Gastrocnemius medialis (tissue), 4 donors: ENCODE measurements around the gene SLC27A3. TPM values are rescaled to one million over a fixed set of nuclear protein-coding genes. Genes with fewer than 3 reads are reported as not detected.

Experiments used
- ATAC-seq, 2 donors: fragments of 150-250 bp; one replicate each; pipeline ENCODE4 v1.9.1; 2016
- DNase-seq, 2 donors: peaks; one replicate each; pipeline ENCODE4 v3.0.0-alpha.2; 2019
- H3K27ac ChIP-seq, 4 donors: fragments of 200-600 bp; sonication (generic); 1 replicate in 1 of 4; 2 replicates in 3 of 4; pipeline ENCODE4 v1.5.1; 2016 to 2018; ENCODE audit warnings: mild to moderate bottlenecking in 2 of 4, moderate library complexity in 1 of 4
- H3K27me3 ChIP-seq, 3 donors: fragments of 200-600 bp; sonication (generic) in 2 of 3; 1 replicate in 1 of 3; 2 replicates in 2 of 3; pipeline versions ENCODE4 v1.5.1 to v1.6.0; 2016 to 2019; ENCODE audit warnings: mild to moderate bottlenecking in 1 of 3, moderate library complexity in 1 of 3
- H3K36me3 ChIP-seq, 2 donors: fragments of 200-600 bp; sonication (generic) in 1 of 2; one replicate each; pipeline ENCODE4 v1.5.1; 2017 to 2018
- H3K4me1 ChIP-seq, 2 donors: fragments of 200-600 bp; sonication (generic) in 1 of 2; one replicate each; pipeline ENCODE4 v1.5.1; 2016 to 2017; ENCODE audit warnings: mild to moderate bottlenecking in 2 of 2
- H3K4me3 ChIP-seq, 4 donors: fragments of 200-600 bp; sonication (generic) in 3 of 4; 1 replicate in 1 of 4; 2 replicates in 3 of 4; pipeline ENCODE4 v1.5.1; 2016 to 2019; ENCODE audit warnings: mild to moderate bottlenecking in 2 of 4
- H3K9me3 ChIP-seq, 3 donors: fragments of 200-600 bp; sonication (generic) in 2 of 3; 1 replicate in 1 of 3; 2 replicates in 2 of 3; pipeline ENCODE4 v1.5.1; 2016 to 2019
- POLR2A ChIP-seq, 2 donors: fragments of 450-650 bp; IDR thresholded peaks; one replicate each; pipeline ENCODE4 v1.6.1; 2017; ENCODE audit warnings: antibody characterized with exemption in 2 of 2, mild to moderate bottlenecking in 2 of 2, moderate library complexity in 2 of 2
- in situ Hi-C, 4 donors: fragments of 200-750 bp; cut with MboI; loops; one replicate each; pipeline versions ENCODE4 v1.15.0 to v1.8.0; 2017; ENCODE audit warnings: low sequenced_read_pairs in 4 of 4
- intact Hi-C: fragments of 100-400 bp; cut with DNase I; formaldehyde crosslinking; loops from one replicate; pipeline ENCODE4 v1.15.1; 2023; ENCODE audit warnings: low total_unique reads
- total RNA-seq, 4 donors: library from RNA; depleted of rRNA; stranded (reverse); fragments of >200 nt; gene quantifications; one replicate each; pipeline versions ENCODE4 v1.1.0 to v1.2.3, GENCODE V29; 2016
- TF ChIP-seq, protein P1 (sequence below), 5 experiments: fragments of 450-650 bp in 3 of 5; fragments of 200-600 bp in 2 of 5; sonication (generic) in 2 of 5; IDR thresholded peaks in 4 of 5; conservative IDR thresholded peaks in 1 of 5; 1 replicate in 4 of 5; 2 replicates in 1 of 5; pipeline ENCODE4 v1.5.1; 2016 to 2019; ENCODE audit warnings: antibody characterized with exemption in 5 of 5, mild to moderate bottlenecking in 3 of 5, moderate library complexity in 3 of 5

SLC27A3 gene
- total RNA-seq, 4 donors from 2014 or later = 2.3 to 7.9 (median 3.7) TPM

DNA sequence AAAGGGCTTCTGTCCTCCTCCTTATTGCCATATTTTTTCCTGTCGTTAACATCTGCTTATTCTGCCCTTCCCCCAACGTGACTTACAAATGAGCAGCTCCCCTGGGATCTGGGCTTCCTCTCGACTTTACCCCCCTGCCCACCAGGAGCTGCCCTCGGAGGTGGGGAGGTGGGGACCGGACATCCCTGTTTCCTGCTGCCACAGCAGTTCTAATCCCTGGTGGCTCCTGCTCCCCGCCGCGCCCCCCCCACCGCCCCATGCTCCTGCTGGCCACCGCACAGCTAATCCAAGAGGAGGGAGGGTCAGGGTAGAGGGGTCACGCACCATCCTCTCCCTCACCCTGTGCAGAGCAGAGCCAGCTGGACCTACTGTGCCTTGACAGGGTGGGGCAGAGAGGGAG is 4.4 kb upstream of the SLC27A3 start:
- Histone ChIP-seq H3K9me3 (no peaks in the 10 kb centered on the region), H3K27me3 (no peaks in the 10 kb centered on the region), H3K36me3 (peaks cover 0 to 52% of the 10 kb centered on the region in 2 donors), H3K4me3 (no peak overlapping the region), H3K27ac (peak overlapping the region; percentile 41 to 72 (median 66)), H3K4me1 (peaks cover 10 to 21% of the 10 kb centered on the region in 2 donors)
- TF ChIP-seq POLR2A (IDR thresholded peaks at IDR 0.05) = no peak
- TF ChIP-seq, protein P1, sequence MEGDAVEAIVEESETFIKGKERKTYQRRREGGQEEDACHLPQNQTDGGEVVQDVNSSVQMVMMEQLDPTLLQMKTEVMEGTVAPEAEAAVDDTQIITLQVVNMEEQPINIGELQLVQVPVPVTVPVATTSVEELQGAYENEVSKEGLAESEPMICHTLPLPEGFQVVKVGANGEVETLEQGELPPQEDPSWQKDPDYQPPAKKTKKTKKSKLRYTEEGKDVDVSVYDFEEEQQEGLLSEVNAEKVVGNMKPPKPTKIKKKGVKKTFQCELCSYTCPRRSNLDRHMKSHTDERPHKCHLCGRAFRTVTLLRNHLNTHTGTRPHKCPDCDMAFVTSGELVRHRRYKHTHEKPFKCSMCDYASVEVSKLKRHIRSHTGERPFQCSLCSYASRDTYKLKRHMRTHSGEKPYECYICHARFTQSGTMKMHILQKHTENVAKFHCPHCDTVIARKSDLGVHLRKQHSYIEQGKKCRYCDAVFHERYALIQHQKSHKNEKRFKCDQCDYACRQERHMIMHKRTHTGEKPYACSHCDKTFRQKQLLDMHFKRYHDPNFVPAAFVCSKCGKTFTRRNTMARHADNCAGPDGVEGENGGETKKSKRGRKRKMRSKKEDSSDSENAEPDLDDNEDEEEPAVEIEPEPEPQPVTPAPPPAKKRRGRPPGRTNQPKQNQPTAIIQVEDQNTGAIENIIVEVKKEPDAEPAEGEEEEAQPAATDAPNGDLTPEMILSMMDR (IDR thresholded peaks at IDR 0.05 in 4 of 5, conservative IDR thresholded peaks at IDR 0.05 in 1 of 5) = no peak
- in situ Hi-C loops = loop anchor here in 1 of 4 donors (10.0 kb wide), 1 partner anchor 96 kb away; the partner anchor contains the start of genes ILF2 and NPR1
- intact Hi-C loops = no loop called here
- DNase-seq = no peak
- ATAC-seq = no peak

DNA sequence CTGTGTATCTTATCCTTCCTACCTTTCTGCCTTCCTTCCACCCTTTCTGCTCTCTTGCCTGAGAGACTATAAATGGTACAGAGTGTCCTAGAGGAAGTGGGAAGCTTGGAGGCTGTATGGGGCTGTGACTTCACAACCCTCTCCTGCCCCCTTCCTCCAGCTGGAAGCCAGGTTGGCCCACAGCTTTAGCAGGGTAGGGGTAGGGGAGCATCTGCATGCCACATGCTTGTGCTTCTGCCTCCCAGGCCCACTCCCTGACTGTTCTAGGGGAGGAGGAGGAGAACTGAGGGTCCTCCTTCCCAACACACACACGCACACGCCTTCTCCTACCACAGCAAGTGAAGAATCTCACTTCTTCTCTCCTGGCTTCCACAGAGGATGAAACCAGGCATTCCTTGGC is 3.9 kb upstream of the SLC27A3 start:
- TF ChIP-seq POLR2A (IDR thresholded peaks at IDR 0.05) = no peak
- TF ChIP-seq, protein P1 (IDR thresholded peaks at IDR 0.05 in 4 of 5, conservative IDR thresholded peaks at IDR 0.05 in 1 of 5) = no peak
- Histone ChIP-seq H3K9me3 (no peaks in the 10 kb centered on the region), H3K27ac (peak overlapping the region; percentile 18 to 72 (median 66)), H3K36me3 (peaks cover 0 to 52% of the 10 kb centered on the region in 2 donors), H3K27me3 (no peaks in the 10 kb centered on the region), H3K4me1 (peaks cover 10 to 25% of the 10 kb centered on the region in 2 donors), H3K4me3 (no peak overlapping the region)
- ATAC-seq = no peak
- in situ Hi-C loops (loop anchor here in 1 of 4 donors (10.0 kb wide), 1 partner anchor 96 kb away; the partner anchor contains the start of genes ILF2 and NPR1), intact Hi-C loops (no loop called here)
- DNase-seq = no peak

DNA sequence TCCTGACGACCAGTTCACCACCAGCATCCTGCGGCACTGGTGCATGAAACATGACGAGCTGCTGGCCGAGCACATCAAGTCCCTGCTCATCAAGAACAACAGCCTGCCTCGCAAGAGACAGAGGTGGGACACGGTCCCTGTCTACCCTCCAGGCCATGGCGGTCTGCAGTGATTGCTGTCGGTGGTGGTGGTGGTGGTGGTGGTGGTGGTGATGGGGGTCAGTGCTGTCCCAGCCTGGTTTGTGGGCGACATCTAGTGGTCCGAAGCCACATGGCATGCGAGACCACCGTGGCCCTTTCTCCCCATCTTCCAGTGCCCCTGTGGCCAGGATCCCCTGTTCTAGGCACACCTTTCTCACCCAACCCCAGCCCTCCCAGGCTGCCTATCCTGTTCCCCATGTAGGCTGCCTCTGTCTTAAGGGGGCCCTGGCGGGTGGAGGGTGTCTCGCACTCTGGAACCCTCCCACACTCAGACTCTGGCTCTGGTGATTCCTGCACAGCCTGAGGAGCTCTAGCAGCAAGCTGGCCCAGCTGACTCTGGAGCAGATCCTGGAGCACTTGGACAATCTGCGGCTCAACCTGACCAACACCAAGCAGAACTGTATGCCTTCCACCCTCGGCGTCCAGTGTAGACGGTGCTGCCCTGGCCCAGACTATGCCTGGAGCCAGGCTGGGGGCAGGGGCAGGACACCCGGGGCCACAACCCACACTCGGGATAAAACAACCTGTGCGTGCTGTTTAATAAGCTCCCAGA is 3.2 kb upstream of the SLC27A3 start:
- DNase-seq = no peak
- no peak for ATAC-seq
- Histone ChIP-seq H3K27me3 (no peaks in the 10 kb centered on the region), H3K27ac (peak overlapping the region; percentile 18 to 75 (median 68)), H3K9me3 (no peaks in the 10 kb centered on the region), H3K4me3 (no peak overlapping the region), H3K36me3 (peaks cover 0 to 52% of the 10 kb centered on the region in 2 donors), H3K4me1 (peaks cover 10 to 31% of the 10 kb centered on the region in 2 donors)
- TF ChIP-seq POLR2A (IDR thresholded peaks at IDR 0.05) = no peak
- TF ChIP-seq, protein P1 (IDR thresholded peaks at IDR 0.05 in 4 of 5, conservative IDR thresholded peaks at IDR 0.05 in 1 of 5) = peak; percentile 31 to 64 (median 57)
- intact Hi-C loops = loop anchor here (2.0 kb wide), 1 partner anchor 93 kb away; the partner anchor contains the start of gene NPR1
- in situ Hi-C loops = loop anchor here in 1 of 4 donors (10.0 kb wide), 1 partner anchor 97 kb away; the partner anchor contains the start of genes ILF2 and NPR1

GRCh38 chr1:153773096-153773921 is 1.9 kb upstream of the SLC27A3 start:
- in situ Hi-C loops (loop anchor here in 1 of 4 donors (10.0 kb wide), 1 partner anchor 99 kb away; the partner anchor contains the start of genes ILF2 and NPR1), intact Hi-C loops (loop anchor here (2.0 kb wide), 1 partner anchor 95 kb away; the partner anchor contains the start of gene NPR1)
- no peak for ATAC-seq
- no peak overlapping the region for H3K4me3 ChIP-seq
- no peaks in the 10 kb centered on the region for H3K27me3 ChIP-seq
- H3K4me1 ChIP-seq = peaks cover 18 to 42% of the 10 kb centered on the region in 2 donors
- peaks cover 0 to 39% of the 10 kb centered on the region in 2 donors for H3K36me3 ChIP-seq
- TF ChIP-seq, protein P1 (IDR thresholded peaks at IDR 0.05 in 4 of 5, conservative IDR thresholded peaks at IDR 0.05 in 1 of 5) = no peak
- TF ChIP-seq POLR2A (IDR thresholded peaks at IDR 0.05) = no peak
- H3K9me3 ChIP-seq = no peaks in the 10 kb centered on the region
- H3K27ac ChIP-seq = peak overlapping the region in 3 of 4 donors; percentile 24 to 75 (median 40)
- no peak for DNase-seq
